HTERT RPE-1 (cell line): Measurements from ENCODE around the gene GDF10.

Experiments used
- in situ Hi-C: fragments of 300-500 bp; cut with MboI; formaldehyde crosslinking; loops from 4 replicates; pipeline ENCODE4 v1.14.3; 2020; ENCODE audit warnings: low sequenced_read_pairs

GDF10 gene

DNA sequence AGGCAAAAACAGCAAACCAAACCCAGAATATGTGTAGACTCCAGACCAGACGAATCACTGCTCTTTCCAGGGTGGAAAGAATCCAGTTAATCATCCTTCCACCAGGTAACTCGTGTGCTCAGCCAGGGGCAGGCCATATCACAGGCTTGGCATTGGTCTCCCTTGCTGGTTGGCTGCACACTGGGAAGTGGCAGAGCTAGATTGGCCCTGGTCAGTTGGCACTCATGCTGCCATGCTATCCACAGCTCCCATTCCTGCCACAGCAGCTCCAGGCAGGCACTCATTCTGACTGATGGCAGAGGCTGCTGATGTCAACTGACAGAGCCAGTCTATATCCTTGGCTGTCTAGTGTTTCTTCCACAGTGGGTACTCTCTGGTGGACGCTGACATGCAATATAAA is 9.7 kb upstream of the GDF10 start:
- in situ Hi-C loops, result no loop called here

- in situ Hi-C loops, result no loop called here
Observed at GRCh38 chr10:47291682-47292081, 8.3 kb upstream of the GDF10 start.

- in situ Hi-C loops, result no loop called here
Observed at GRCh38 chr10:47294057-47294456, 5.9 kb upstream of the GDF10 start.

DNA sequence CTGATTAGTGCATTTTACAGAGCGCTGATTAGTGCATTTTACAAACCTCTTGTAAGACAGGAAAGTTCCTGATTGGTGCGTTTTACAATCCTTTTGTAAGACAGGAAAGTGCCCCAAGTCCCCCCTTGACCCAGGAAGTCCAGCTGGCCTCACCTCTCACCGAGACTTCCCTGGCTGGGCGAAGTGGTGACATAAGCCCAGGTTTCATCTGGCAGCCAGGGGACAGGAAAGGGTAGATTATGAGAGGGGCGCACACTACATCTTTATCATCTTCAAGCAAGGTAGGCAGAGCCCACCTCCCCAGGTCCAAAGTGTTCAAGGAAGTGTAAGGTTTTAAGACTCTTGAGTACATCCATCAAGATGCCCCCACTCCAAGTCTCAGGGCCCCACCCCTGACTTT is 5.5 kb upstream of the GDF10 start:
- in situ Hi-C loops, result no loop called here

DNA sequence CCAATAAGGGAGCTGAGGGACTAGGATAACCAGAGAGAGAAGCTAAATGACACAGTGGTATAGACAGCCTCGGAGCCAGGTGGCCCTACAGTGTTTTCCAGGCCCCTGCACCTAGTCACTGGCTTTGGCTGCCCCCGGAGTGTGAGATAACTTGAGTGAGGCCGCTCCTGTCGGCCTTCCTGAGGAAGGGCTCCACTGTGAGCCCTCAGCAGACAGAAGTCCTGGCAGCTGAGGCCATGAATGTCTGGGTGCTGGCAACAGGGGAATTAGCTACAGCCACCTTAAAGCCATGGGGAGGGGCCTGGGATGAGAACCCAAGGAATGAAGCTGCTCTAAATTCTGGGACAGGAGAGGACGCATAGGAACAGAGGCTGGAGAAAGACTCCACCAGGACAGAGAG is 4.6 kb upstream of the GDF10 start:
- in situ Hi-C loops, result no loop called here

DNA sequence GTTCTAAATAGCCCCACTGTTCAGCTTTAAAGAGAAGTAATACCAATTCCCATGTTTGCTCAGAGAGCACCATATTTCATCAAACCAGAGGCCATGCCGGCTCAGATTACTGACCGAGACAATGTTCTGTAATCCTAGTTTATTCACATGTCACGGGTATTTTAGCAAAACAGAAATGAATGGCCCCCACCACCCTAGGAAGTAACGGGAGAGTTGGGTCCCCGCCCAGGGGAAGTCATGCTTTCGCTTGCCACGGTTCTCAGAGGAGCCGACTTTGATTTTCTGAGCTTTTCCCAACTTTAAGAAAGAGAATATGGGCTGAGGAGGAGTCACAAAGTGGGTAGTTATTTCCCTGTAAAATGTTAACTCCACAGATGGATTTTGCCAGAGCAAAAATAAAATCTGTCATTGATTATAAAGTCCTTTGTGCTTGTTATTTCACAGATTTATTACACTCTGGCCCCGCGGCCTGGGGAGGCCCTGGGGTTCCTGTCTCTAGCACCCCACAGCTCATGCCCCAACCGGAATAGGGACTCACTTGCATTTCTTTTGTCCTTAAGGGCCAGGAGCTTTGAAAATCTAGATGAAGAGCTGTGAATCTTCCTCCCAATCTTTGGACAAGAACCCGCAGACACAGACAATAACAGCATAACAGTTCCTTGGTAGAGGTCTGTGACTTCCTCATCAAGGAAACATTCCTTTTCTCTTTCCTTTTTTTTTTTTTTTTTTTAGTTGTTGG is 3.7 kb upstream of the GDF10 start:
- in situ Hi-C loops, result no loop called here

GRCh38 chr10:47296941-47297340 is 3.1 kb upstream of the GDF10 start:
- in situ Hi-C loops, result no loop called here

DNA sequence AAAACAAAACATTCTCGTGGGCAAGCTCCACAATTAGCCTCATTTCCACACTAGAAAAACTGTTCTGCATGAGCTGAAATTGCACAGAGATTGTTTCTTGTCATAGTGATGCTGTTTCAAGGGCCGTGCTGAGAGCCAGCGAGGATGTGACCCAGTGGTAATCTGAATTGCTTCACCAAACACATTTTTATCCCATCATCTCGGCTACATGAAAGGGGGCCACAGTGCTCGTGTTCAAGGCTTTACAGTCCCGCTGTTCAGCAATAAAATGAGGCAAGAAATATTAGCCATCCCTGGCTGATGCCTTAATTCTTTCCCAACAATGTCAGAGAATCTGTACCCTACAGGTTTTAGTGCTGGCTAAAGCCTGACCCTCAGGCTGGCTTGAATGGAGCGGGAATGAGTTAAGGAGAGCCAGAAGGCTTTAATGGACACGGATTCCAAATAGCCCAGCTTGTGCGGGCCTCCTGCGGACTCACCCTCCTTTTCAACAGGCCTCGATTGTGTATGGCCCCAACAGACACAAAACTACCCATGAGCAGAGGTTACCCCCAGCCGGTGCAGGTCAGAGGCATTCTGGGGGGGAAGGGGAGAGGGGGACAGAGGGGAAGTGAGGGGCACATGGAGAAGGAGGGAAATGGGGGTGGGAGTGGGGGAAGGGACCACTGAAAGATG is 2.0 kb upstream of the GDF10 start:
- in situ Hi-C loops, result no loop called here

DNA sequence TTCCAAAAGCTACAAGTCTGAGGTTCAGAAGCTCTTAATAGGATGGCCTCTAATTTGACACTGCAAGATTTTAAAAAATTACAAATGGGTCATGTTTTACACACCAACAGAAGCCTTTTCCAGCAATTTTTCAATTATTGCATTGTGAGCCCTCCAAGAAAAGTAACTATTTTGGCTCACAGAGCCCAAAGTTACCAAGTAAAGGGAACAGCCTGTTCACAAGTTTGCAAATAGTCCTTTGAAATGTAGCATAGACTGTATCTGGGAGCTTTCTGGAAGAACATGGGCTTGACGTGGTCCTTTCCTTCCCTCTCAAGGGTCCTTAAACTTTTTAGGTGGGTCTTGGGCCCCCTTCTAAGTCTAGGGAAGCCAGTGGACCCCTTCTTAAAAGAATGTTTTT is 1.3 kb upstream of the GDF10 start:
- in situ Hi-C loops, result no loop called here

DNA sequence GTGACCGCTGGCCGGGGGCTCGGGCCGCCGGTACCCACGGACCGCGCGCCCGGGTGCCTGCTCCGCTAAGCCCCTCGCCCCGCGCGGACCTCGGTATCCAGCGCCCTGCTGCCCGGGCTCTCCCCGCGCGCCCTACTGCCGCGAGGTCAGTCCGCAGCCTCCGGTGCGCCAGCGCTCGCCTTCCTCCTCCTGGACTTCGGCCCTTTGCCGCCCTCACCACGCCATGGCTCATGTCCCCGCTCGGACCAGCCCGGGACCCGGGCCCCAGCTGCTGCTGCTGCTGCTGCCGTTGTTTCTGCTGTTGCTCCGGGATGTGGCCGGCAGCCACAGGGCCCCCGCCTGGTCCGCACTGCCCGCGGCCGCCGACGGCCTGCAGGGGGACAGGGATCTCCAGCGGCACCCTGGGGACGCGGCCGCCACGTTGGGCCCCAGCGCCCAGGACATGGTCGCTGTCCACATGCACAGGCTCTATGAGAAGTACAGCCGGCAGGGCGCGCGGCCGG is 483 bp downstream of the GDF10 start:
- in situ Hi-C loops, result no loop called here

- in situ Hi-C loops, result no loop called here
Observed at GRCh38 chr10:47301833-47302232, 1.8 kb downstream of the GDF10 start.

DNA sequence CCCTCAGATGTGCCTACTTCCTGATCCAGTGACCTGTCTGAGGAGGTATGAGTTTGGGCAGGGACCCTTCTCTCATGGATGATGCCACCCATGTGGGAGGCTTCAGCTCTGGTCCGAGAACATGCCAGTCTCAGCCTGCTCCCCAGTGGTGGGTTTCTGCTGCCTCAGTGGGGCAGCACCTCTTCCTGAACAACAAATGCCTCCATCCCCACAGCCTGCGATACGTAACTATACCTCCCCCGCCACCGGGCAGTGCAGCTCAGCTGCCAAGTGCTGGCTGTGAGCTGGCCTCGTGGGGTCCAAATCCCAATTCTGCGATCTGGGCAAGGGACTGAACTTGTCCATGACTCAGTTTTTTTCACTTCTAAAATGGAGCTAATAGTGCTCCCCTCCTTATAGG is 3.1 kb downstream of the GDF10 start:
- in situ Hi-C loops, result no loop called here

GRCh38 chr10:47303866-47304265 is 3.9 kb downstream of the GDF10 start:
- in situ Hi-C loops, result no loop called here

DNA sequence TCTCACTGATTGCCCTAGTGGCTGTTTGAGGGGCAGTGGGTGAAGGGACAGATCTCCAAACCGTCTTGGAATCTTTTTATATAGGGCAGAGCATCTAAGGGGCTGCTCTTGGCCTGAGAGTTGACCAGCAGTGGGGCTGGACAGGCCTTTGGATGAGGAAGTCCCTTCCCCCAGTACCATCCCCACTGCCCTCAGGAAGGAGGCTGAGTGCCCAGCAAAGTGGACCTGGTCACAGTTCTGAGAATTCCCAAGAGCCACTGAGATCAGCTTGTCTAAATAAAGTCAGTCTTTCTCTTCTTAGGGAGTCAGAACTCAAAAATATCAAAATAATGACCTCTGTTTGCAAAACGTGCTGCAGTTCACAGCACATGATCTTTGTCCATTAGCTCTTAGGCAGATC is 5.6 kb downstream of the GDF10 start:
- in situ Hi-C loops, result no loop called here

DNA sequence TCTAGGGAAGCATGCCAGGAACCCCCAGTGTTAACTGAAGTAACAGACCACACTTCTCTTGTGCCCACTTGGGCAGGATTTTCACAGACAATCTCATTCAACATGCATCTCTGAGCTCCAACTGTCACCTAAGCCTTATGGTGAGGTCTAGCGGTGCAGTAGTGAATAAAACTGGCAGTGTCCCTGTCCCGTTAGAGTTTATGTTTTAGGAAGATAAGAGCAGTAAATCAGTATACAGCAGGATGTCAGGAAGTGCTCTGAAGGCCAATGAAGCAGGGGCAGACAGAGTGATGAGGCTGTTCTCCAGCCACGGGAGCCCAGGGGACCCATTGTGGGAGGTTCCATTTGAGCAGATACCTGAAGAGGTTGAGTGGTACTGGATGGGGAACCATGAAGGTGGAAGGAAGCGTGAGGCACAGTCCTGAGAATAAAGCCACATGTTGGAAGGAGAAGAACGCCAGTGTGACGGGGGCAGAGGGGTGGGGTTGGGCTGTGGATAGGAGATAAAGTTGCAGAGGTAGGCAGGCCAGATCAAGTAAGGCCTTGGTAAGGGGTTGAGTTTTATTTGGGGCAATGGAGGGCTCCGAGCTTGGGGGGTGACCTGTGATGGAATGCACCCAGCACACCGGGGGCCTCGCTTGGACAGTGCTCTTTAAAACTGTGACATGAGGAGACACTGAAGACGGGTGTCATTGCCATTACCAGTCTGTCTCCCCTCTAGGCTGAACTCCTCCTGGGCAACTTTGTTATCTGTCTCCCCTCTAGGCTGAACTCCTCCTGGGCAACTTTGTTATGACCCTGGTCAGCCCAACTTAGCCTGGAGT is 6.6 kb downstream of the GDF10 start:
- in situ Hi-C loops, result no loop called here

DNA sequence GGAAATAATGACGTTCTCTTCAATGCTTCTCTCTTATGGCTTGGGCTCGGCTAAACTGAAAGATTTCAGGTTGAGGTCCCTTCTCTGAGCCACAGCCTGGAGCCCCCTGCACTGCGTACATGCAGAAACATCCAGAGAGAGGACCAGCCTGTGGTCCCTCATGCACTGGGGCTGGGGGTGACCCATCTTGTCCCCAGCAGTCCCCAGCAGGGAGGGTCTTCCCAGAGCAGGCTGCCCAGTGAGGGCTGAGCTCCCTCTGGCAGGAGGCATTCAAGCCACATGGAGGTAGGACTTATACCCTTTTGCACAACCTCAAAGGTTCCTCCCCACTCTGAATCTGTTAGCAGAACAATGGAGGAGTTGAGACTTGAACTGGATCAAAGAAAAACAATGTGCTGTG is 7.4 kb downstream of the GDF10 start:
- in situ Hi-C loops, result no loop called here

DNA sequence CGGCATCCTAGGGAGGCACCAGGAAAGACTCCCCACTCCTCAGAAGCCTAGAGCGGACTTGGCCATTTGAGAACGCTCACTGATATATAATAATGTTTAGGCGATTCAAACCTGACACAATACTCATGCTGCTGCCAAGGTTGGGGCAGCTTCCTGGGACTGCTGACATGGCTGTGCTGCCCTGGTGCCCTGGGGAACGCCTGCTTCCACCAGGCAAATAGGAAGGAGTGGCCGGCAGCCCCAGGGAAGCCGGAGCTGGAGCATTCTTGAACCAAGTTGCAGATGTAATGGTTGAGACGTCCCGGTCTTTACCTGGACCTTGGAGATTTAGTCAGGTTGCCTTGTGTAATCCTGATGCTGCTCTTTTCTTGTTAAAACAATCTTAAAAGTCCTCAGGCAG is 8.8 kb downstream of the GDF10 start:
- in situ Hi-C loops, result no loop called here

DNA sequence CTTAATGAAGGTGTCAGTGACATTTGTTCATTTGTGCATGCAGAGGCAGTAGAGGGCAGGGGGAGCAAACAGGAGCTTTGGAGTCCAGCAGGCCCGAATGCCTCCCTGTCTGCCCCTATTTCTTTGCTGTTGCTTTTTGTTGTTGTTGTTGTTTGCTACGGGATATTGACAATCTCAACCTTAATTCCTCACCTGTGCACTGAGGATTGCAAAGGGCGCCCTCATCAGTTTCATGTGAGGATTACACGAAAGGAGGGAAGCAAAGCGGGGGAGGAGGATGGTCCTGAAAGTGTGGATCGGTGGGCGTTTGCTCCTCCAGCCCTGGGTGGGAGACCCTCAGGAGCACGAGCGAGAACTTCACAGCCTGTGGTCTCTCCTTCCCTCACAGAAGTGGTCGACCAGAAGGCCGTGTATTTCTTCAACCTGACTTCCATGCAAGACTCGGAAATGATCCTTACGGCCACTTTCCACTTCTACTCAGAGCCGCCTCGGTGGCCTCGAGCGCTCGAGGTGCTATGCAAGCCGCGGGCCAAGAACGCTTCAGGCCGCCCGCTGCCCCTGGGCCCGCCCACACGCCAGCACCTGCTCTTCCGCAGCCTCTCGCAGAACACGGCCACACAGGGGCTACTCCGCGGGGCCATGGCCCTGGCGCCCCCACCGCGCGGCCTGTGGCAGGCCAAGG is 9.6 kb downstream of the GDF10 start:
- in situ Hi-C loops, result no loop called here

GRCh38 chr10:47310090-47310505 is 10.1 kb downstream of the GDF10 start:
- in situ Hi-C loops, result no loop called here

GRCh38 chr10:47311193-47311931 is 11.4 kb downstream of the GDF10 start:
- in situ Hi-C loops, result no loop called here
